ENCODE results near the gene PKMYT1.

The PKMYT1 gene

GRCh38 chr16:3007957-3008689 is 27.9 kb upstream of the PKMYT1 start:
- no peak overlapping the region for H3K4me3 ChIP-seq (ENCODE audit: low read length)
- TF ChIP-seq EZH2phosphoT487 (IDR thresholded peaks at IDR 0.05; ENCODE audit: borderline replicate concordance, low read length) (no peak), CTCF (IDR thresholded peaks at IDR 0.05; ENCODE audit: low read depth, low read length, poor library complexity, severe bottlenecking) (no peak)
- no peak overlapping the region for H3K27ac ChIP-seq (ENCODE audit: low read depth, low read length)
- H4K20me1 ChIP-seq (ENCODE audit: control insufficient read depth, insufficient read depth, low read depth, low read length), result no peaks in the 10 kb centered on the region
- no peaks in the 10 kb centered on the region for H3K79me2 ChIP-seq (ENCODE audit: control insufficient read depth, low read length)
- H3K36me3 ChIP-seq (ENCODE audit: control insufficient read depth, low read length), result no peaks in the 10 kb centered on the region
- peaks cover 21% of the 10 kb centered on the region for H3K4me1 ChIP-seq (ENCODE audit: control insufficient read depth, low read length)
- no peaks in the 10 kb centered on the region for H3K9me3 ChIP-seq (ENCODE audit: control insufficient read depth, insufficient read depth, low read length)
- H3K9me2 ChIP-seq (replicated peaks; ENCODE audit: control insufficient read depth, low read length), result no peaks in the 10 kb centered on the region
- peak overlapping the region; percentile 34 for H3K4me2 ChIP-seq (ENCODE audit: low read length)
- no peaks in the 10 kb centered on the region for H3F3A ChIP-seq (ENCODE audit: control insufficient read depth, insufficient read depth)
- H3K27me3 ChIP-seq (ENCODE audit: control insufficient read depth, low read length), result peaks cover 48% of the 10 kb centered on the region

DNA sequence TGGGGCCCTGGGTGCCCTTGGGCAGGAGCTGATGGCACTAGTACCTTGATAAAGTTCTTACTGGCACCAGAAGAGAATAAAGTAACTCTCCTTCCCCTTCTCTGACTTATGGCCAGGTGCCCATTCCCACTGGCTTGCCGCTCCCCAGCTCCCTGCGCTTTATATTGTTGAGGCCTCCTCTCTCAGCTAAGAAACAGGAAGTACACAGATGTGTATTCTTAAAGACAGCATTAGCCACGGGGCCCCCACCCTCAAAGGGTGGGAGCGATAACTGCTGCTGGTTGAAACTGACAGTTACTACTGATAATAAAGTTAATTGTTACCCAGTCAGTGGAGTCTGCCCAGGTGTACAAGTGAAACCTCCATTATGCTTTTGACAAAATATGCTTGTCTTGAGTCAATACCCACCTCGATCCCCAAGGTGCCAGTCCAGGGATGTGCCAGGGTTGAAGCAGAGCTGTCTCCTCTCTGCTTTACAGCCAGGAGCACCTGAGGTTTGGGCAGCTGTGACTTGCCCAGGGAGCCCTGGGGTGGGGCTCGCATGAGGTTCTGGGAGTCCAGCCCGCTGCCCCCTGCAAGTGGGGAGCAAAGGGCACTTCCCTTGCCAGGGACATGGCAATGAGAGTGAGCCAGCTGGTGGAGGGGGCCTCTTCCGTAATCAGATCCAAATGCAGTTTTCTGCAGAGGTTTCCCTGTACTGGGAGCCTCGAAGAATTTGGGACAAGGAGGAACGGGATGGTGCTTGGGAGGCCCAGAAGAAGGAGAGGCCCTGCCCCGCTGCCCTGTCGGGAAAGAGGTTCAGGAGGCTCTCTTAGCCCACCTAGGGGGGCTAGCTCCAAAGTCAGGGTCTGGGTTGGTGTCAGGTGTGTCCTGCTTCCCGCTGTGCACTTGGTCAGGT is 27.1 kb upstream of the PKMYT1 start:
- TF ChIP-seq CTCF (IDR thresholded peaks at IDR 0.05; ENCODE audit: low read depth, low read length, poor library complexity, severe bottlenecking), result no peak
- TF ChIP-seq EZH2phosphoT487 (IDR thresholded peaks at IDR 0.05; ENCODE audit: borderline replicate concordance, low read length), result no peak
- peak overlapping the region; percentile 34 for H3K4me2 ChIP-seq (ENCODE audit: low read length)
- H3F3A ChIP-seq (ENCODE audit: control insufficient read depth, insufficient read depth), result no peaks in the 10 kb centered on the region
- no peaks in the 10 kb centered on the region for H3K79me2 ChIP-seq (ENCODE audit: control insufficient read depth, low read length)
- H3K27me3 ChIP-seq (ENCODE audit: control insufficient read depth, low read length), result peaks cover 48% of the 10 kb centered on the region
- H3K4me1 ChIP-seq (ENCODE audit: control insufficient read depth, low read length), result peaks cover 21% of the 10 kb centered on the region
- H3K9me3 ChIP-seq (ENCODE audit: control insufficient read depth, insufficient read depth, low read length), result no peaks in the 10 kb centered on the region
- H3K9me2 ChIP-seq (replicated peaks; ENCODE audit: control insufficient read depth, low read length), result no peaks in the 10 kb centered on the region
- H3K27ac ChIP-seq (ENCODE audit: low read depth, low read length), result no peak overlapping the region
- no peaks in the 10 kb centered on the region for H3K36me3 ChIP-seq (ENCODE audit: control insufficient read depth, low read length)
- no peak overlapping the region for H3K4me3 ChIP-seq (ENCODE audit: low read length)
- no peaks in the 10 kb centered on the region for H4K20me1 ChIP-seq (ENCODE audit: control insufficient read depth, insufficient read depth, low read depth, low read length)

- Histone ChIP-seq H3K27me3 (ENCODE audit: control insufficient read depth, low read length) (peaks cover 45% of the 10 kb centered on the region), H3K9me3 (ENCODE audit: control insufficient read depth, insufficient read depth, low read length) (no peaks in the 10 kb centered on the region), H3K27ac (ENCODE audit: low read depth, low read length) (no peak overlapping the region), H3K9me2 (replicated peaks; ENCODE audit: control insufficient read depth, low read length) (no peaks in the 10 kb centered on the region), H3F3A (ENCODE audit: control insufficient read depth, insufficient read depth) (no peaks in the 10 kb centered on the region), H3K4me2 (ENCODE audit: low read length) (peak overlapping the region; percentile 62), H4K20me1 (ENCODE audit: control insufficient read depth, insufficient read depth, low read depth, low read length) (no peaks in the 10 kb centered on the region), H3K36me3 (ENCODE audit: control insufficient read depth, low read length) (no peaks in the 10 kb centered on the region), H3K4me1 (ENCODE audit: control insufficient read depth, low read length) (peaks cover 21% of the 10 kb centered on the region), H3K79me2 (ENCODE audit: control insufficient read depth, low read length) (no peaks in the 10 kb centered on the region), H3K4me3 (ENCODE audit: low read length) (peak overlapping the region; percentile 42)
- TF ChIP-seq EZH2phosphoT487 (IDR thresholded peaks at IDR 0.05; ENCODE audit: borderline replicate concordance, low read length), result no peak
- no peak for TF ChIP-seq CTCF (IDR thresholded peaks at IDR 0.05; ENCODE audit: low read depth, low read length, poor library complexity, severe bottlenecking)
Measured at GRCh38 chr16:3004781-3005284, 24.6 kb upstream of the PKMYT1 start.

All from DOHH2 (cell line).